D721Med (cell line): ENCODE results near the gene TFEB.

ENCODE experiments used
- DNase-seq: peaks from one replicate; pipeline ENCODE4 v3.0.0; 2011; ENCODE audit warnings: low spot score; ENCODE audit not compliant: insufficient read length
- FAIRE-seq: peaks from 2 replicates; lab custom pipeline; 2011; peaks lifted over from hg19 to GRCh38; lab: Jason Lieb, UNC
- CTCF ChIP-seq: IDR thresholded peaks from 2 replicates; pipeline ENCODE4 v1.5.1; 2012; ENCODE audit warnings: mild to moderate bottlenecking, control low read depth; ENCODE audit not compliant: insufficient read depth; ENCODE audit errors: missing control alignments

Gene TFEB

GRCh38 chr6:41759905-41760579 lies 24.6 kb upstream of the TFEB start:
- FAIRE-seq: no peak
- no peak for TF ChIP-seq CTCF
- no peak for DNase-seq

- TF ChIP-seq CTCF: no peak
- no peak for DNase-seq
- FAIRE-seq: no peak
Measured at GRCh38 chr6:41759106-41759904, 23.9 kb upstream of the TFEB start.

- DNase-seq (no peak), FAIRE-seq (no peak)
- no peak for TF ChIP-seq CTCF
Measured at GRCh38 chr6:41758641-41759035, 23.2 kb upstream of the TFEB start.

- FAIRE-seq (no peak), DNase-seq (no peak)
- no peak for TF ChIP-seq CTCF
Measured at GRCh38 chr6:41757931-41758640, 22.7 kb upstream of the TFEB start.

- FAIRE-seq (no peak), DNase-seq (no peak)
- TF ChIP-seq CTCF: no peak
Measured at GRCh38 chr6:41757271-41757670, 21.9 kb upstream of the TFEB start.

- TF ChIP-seq CTCF: no peak
- no peak for DNase-seq
- FAIRE-seq: no peak
Measured at GRCh38 chr6:41756354-41756753, 20.9 kb upstream of the TFEB start.
